Measurements from ENCODE around the gene GFPT2.

The GFPT2 gene

DNA sequence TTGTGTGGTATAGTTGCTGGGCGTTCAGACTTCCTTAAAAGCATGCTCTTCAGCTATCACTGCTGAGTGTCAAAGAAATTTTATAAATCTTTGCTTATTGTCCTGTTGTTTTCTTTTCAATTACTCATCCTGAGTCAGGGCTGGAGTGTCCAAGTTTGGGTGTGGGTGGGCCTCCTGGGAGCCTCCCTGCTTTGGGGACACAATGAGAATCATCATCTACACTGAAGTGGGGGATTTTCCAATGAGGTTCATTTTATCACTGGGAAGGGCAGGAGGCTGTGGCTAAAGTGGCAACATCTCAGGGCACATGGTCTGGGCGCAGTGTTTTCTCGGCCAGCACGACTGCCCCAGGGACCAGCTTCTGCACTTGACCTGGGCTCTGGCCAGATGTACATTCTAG is 19.5 kb downstream of the GFPT2 start:
- CTCF ChIA-PET, result interaction anchor here (1.2 kb wide), 1 partner anchor 41 kb away, joined by 3 read pairs; no protein-coding TSS in a partner anchor
- peak overlapping the region; percentile 65 for H3K27ac ChIP-seq
- POLR2A ChIA-PET (ENCODE audit: low non-redundant PET), result interaction anchor here (1.0 kb wide), 1 partner anchor 10 kb away, joined by 5 read pairs; no protein-coding TSS in a partner anchor
- TF ChIP-seq, protein P1, sequence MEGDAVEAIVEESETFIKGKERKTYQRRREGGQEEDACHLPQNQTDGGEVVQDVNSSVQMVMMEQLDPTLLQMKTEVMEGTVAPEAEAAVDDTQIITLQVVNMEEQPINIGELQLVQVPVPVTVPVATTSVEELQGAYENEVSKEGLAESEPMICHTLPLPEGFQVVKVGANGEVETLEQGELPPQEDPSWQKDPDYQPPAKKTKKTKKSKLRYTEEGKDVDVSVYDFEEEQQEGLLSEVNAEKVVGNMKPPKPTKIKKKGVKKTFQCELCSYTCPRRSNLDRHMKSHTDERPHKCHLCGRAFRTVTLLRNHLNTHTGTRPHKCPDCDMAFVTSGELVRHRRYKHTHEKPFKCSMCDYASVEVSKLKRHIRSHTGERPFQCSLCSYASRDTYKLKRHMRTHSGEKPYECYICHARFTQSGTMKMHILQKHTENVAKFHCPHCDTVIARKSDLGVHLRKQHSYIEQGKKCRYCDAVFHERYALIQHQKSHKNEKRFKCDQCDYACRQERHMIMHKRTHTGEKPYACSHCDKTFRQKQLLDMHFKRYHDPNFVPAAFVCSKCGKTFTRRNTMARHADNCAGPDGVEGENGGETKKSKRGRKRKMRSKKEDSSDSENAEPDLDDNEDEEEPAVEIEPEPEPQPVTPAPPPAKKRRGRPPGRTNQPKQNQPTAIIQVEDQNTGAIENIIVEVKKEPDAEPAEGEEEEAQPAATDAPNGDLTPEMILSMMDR (conservative IDR thresholded peaks at IDR 0.05; ENCODE audit: low read depth), result no peak
- peak; percentile 86 for DNase-seq (ENCODE audit: low spot score)

DNA sequence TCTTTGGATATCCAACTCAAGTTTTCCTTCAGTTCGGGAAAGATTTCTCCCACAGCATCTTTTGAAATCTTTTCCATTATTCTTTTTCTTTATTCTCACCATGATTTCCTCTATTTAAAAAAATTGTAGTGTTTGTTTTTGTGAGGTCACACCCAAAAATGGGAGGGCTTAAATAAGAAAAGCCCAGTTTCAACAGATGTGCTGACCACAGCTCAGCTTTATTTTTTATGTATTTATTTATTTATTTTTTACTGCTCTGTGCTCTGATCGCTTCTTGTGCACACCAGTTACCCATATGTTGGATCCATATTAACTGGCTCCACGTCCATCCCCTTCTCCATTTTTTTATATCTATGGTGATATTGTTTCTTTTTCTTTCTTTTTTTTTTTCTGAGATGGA is 20.3 kb downstream of the GFPT2 start:
- ChIA-PET POLR2A (ENCODE audit: low non-redundant PET) (no interaction called here), CTCF (interaction anchor here (0.6 to 2.8 kb wide), 3 partner anchors 39 to 380 kb away, joined by 3 to 13 read pairs (median 3); no protein-coding TSS in a partner anchor)
- H3K27ac ChIP-seq, result peak overlapping the region; percentile 65; the same call in 1 of the 2 replicates

DNA sequence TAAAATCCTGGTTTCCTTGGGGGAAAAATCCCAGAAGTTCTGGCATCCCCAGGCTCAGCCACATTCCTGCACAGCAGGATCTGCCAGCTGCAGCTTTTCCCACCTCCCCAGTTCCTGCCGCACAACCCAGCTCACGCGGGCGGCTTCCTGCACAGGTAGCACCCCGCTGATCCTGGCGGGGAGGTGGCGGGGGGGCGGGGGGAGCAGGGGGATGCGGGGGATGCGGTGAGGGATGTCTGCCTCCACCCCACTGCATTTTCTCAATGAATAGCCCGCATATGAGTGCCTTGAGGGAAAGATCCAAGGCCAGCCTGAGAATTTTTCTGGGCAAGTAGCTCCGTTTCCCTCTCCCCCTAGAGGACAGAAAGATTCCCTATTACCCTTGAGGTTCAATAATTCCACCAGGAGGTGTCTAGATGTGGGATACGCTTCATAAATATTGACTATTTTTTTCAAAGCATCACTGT is 21.1 kb downstream of the GFPT2 start:
- peak; percentile 56 for DNase-seq (ENCODE audit: low spot score)
- CTCF ChIA-PET, result interaction anchor here (0.6 to 2.8 kb wide), 3 partner anchors 27 to 379 kb away, joined by 3 to 13 read pairs (median 4); no protein-coding TSS in a partner anchor
- TF ChIP-seq, protein P1 (conservative IDR thresholded peaks at IDR 0.05; ENCODE audit: low read depth), result no peak
- POLR2A ChIA-PET (ENCODE audit: low non-redundant PET), result no interaction called here
- peak overlapping the region; percentile 81 for H3K27ac ChIP-seq

More for the DNA sequence above, 20.3 kb downstream of the GFPT2 start:
- TF ChIP-seq, protein P1 (conservative IDR thresholded peaks at IDR 0.05; ENCODE audit: low read depth), result no peak
- no peak for DNase-seq (ENCODE audit: low spot score)

DNA sequence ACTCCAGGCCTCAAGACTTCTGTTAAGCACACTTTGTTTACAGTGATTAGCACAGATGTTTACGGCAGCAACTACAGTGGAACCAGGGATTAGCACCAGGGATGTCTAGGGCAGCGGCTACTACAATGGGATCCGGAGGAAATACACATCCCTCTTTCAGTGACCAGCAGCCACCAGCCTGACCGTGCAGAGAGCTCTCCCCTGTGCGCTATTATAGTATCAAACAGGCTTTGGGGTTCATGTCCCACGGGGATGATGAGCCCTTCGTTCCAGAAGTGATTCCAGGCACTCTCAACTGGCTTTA is 21.5 kb downstream of the GFPT2 start:
- CTCF ChIA-PET, result interaction anchor here (0.6 to 2.8 kb wide), 3 partner anchors 24 to 37 kb away, joined by 3 to 13 read pairs (median 4); no protein-coding TSS in a partner anchor
- POLR2A ChIA-PET (ENCODE audit: low non-redundant PET), result no interaction called here
- DNase-seq (ENCODE audit: low spot score), result no peak
- H3K27ac ChIP-seq, result peak overlapping the region; percentile 81
- TF ChIP-seq, protein P1 (conservative IDR thresholded peaks at IDR 0.05; ENCODE audit: low read depth), result no peak

DNA sequence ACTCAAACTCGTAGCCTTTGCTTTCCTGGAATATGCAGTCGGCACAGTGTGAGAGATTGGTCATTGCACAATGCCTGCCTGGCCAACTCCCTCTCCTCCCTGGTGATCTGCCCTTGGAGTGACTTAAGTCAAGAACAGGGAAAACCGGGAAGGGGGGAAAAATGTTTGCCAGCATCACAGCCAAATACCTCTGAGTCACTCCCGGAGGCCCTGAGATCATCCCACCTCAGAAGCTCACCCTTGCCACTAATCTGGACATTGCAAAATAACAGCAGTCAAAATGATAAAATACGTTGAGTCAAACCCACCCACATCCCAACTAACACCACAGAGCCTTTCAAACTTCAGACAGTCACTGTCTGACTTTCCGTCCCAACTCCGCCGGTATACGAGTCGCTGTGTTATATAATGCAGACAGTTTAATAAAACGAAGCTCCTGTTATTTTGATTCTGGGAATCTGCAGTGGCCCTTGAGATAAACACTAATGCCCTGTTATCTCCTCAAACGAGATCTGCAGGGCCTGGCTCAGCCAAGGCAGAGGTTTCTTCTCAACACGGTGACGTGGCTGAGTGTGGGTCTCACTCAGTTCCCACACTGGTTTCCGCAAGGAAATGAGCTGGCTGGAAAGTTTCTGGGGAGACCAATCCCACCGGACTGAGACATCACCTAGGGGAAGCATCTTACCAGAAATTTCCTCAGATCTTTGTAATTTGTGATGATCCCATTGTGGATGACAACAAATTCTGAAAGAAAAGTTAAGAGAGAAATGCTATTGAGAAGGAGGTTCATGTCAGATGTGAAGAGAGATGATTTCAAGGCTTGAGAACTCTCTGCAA is 22.1 kb downstream of the GFPT2 start:
- DNase-seq (ENCODE audit: low spot score), result peak; percentile 97

DNA sequence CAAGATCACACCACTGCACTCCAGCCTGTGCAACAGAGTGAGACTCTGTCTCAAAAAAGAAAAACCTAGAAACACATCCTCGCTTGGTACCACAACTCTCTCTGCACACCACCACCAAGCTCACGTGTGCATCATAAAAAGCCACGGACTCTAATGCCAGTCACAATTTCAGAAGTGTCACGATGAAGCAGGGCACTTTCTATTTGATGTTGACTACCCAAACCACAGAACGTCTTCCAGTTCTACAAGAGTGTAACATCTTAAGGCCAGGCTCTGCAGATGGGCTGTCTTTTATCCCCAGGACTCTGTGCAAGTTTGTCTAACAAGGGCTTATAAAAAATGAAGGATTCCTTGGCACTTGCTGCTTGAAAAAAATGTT is 22.9 kb downstream of the GFPT2 start:
- H3K27ac ChIP-seq, result peak overlapping the region; percentile 81
- ChIA-PET CTCF (interaction anchor here (0.6 to 2.8 kb wide), 4 partner anchors 11 to 548 kb away, joined by 3 to 13 read pairs (median 4); no protein-coding TSS in a partner anchor), POLR2A (ENCODE audit: low non-redundant PET) (interaction anchor here (0.7 kb wide), 1 partner anchor 15 kb away, joined by 5 read pairs; no protein-coding TSS in a partner anchor)
- TF ChIP-seq, protein P1 (conservative IDR thresholded peaks at IDR 0.05; ENCODE audit: low read depth), result no peak
- DNase-seq (ENCODE audit: low spot score), result no peak

More for the DNA sequence above, 22.1 kb downstream of the GFPT2 start:
- TF ChIP-seq, protein P1 (conservative IDR thresholded peaks at IDR 0.05; ENCODE audit: low read depth), result no peak
- ChIA-PET POLR2A (ENCODE audit: low non-redundant PET) (interaction anchor here (0.7 kb wide), 1 partner anchor 15 kb away, joined by 5 read pairs; no protein-coding TSS in a partner anchor), CTCF (interaction anchor here (0.6 to 2.8 kb wide), 4 partner anchors 12 to 548 kb away, joined by 3 to 13 read pairs (median 4); no protein-coding TSS in a partner anchor)
- H3K27ac ChIP-seq, result peak overlapping the region; percentile 81

All from RWPE1 (cell line).